Measurements from ENCODE around the gene BCAS3.
A peak's percentile ranks its signal among the peaks of the same experiment; 100 is the strongest.

The BCAS3 gene

GRCh38 chr17:60916043-60916442 is 238.4 kb downstream of the BCAS3 start:
- Histone ChIP-seq H2AK5ac (ENCODE audit: low read length, severe bottlenecking) (no peak overlapping the region), H3K79me1 (replicated peaks; ENCODE audit: low read length, poor library complexity, severe bottlenecking) (no peaks in the 10 kb centered on the region), H3K4me2 (ENCODE audit: low read length, poor library complexity, severe bottlenecking) (no peak overlapping the region), H3K27ac (ENCODE audit: low read length, poor library complexity, severe bottlenecking) (no peak overlapping the region), H2BK12ac (ENCODE audit: low read length in 2 of 2) (no peak overlapping the region), H3K14ac (ENCODE audit: low read length in 2 of 2) (no peak overlapping the region), H3K9ac (ENCODE audit: low read length) (no peak overlapping the region), H3K23ac (ENCODE audit: low read length in 2 of 2) (no peak overlapping the region), H2BK15ac (ENCODE audit: low read depth, poor library complexity, severe bottlenecking) (no peak overlapping the region), H4K91ac (ENCODE audit: low read length) (no peak overlapping the region), H3K9me3 (ENCODE audit: control insufficient read depth, low read length) (peaks cover 33% of the 10 kb centered on the region), H3K36me3 (ENCODE audit: control insufficient read depth in 1 of 2, insufficient read depth in 2 of 2, low read depth in 1 of 2, low read length in 2 of 2) (peaks cover 0 to 3% of the 10 kb centered on the region in 2 experiments), H3K27me3 (ENCODE audit: control insufficient read depth in 1 of 2, insufficient read depth in 1 of 2, low read length in 2 of 2) (no peaks in the 10 kb centered on the region), H2BK120ac (ENCODE audit: low read depth, low read length) (no peak overlapping the region), H3K4ac (ENCODE audit: low read depth in 1 of 2, low read length in 2 of 2) (no peak overlapping the region), H4K8ac (ENCODE audit: low read length) (no peak overlapping the region), H3K18ac (ENCODE audit: low read depth in 1 of 2, low read length in 2 of 2) (no peak overlapping the region), H2BK5ac (ENCODE audit: low read depth, low read length, poor library complexity, severe bottlenecking) (no peak overlapping the region), H3K4me3 (ENCODE audit: insufficient read depth in 1 of 2, low read depth in 1 of 2, low read length in 2 of 2) (no peak overlapping the region), H3K4me1 (ENCODE audit: control insufficient read depth, insufficient read depth, low read depth, low read length) (no peaks in the 10 kb centered on the region), H2AFZ (ENCODE audit: low read depth, low read length) (no peak overlapping the region)
- no peak for DNase-seq
- WGBS = 100% methylated on average over 1 of the region's 1 CpG

- Histone ChIP-seq H3K23ac (ENCODE audit: low read length in 2 of 2) (no peak overlapping the region), H2BK12ac (ENCODE audit: low read length in 2 of 2) (no peak overlapping the region), H3K4me3 (ENCODE audit: insufficient read depth in 1 of 2, low read depth in 1 of 2, low read length in 2 of 2) (no peak overlapping the region), H2AK5ac (ENCODE audit: low read length, severe bottlenecking) (no peak overlapping the region), H4K91ac (ENCODE audit: low read length) (no peak overlapping the region), H3K4me2 (ENCODE audit: low read length, poor library complexity, severe bottlenecking) (no peak overlapping the region), H2BK120ac (ENCODE audit: low read depth, low read length) (no peak overlapping the region), H3K79me1 (replicated peaks; ENCODE audit: low read length, poor library complexity, severe bottlenecking) (no peaks in the 10 kb centered on the region), H3K27me3 (ENCODE audit: control insufficient read depth in 1 of 2, insufficient read depth in 1 of 2, low read length in 2 of 2) (no peaks in the 10 kb centered on the region), H2BK15ac (ENCODE audit: low read depth, poor library complexity, severe bottlenecking) (no peak overlapping the region), H3K18ac (ENCODE audit: low read depth in 1 of 2, low read length in 2 of 2) (no peak overlapping the region), H3K4me1 (ENCODE audit: control insufficient read depth, insufficient read depth, low read depth, low read length) (no peaks in the 10 kb centered on the region), H2BK5ac (ENCODE audit: low read depth, low read length, poor library complexity, severe bottlenecking) (no peak overlapping the region), H3K27ac (ENCODE audit: low read length, poor library complexity, severe bottlenecking) (no peak overlapping the region), H3K4ac (ENCODE audit: low read depth in 1 of 2, low read length in 2 of 2) (no peak overlapping the region), H3K9me3 (ENCODE audit: control insufficient read depth, low read length) (peaks cover 23% of the 10 kb centered on the region), H4K8ac (ENCODE audit: low read length) (no peak overlapping the region), H3K9ac (ENCODE audit: low read length) (no peak overlapping the region), H3K36me3 (ENCODE audit: control insufficient read depth in 1 of 2, insufficient read depth in 2 of 2, low read depth in 1 of 2, low read length in 2 of 2) (no peaks in the 10 kb centered on the region), H2AFZ (ENCODE audit: low read depth, low read length) (no peak overlapping the region), H3K14ac (ENCODE audit: low read length in 2 of 2) (no peak overlapping the region)
- no peak for DNase-seq
- 94% methylated on average over 2 of the region's 2 CpGs for WGBS
Measured at GRCh38 chr17:60920107-60920506, 242.5 kb downstream of the BCAS3 start.

GRCh38 chr17:60923000-60923399 is 245.3 kb downstream of the BCAS3 start:
- H3K4me2 ChIP-seq (ENCODE audit: low read length, poor library complexity, severe bottlenecking) = no peak overlapping the region
- H3K36me3 ChIP-seq (ENCODE audit: control insufficient read depth in 1 of 2, insufficient read depth in 2 of 2, low read depth in 1 of 2, low read length in 2 of 2) = no peaks in the 10 kb centered on the region
- no peak overlapping the region for H3K18ac ChIP-seq (ENCODE audit: low read depth in 1 of 2, low read length in 2 of 2)
- no peak overlapping the region for H4K91ac ChIP-seq (ENCODE audit: low read length)
- no peak overlapping the region for H3K14ac ChIP-seq (ENCODE audit: low read length in 2 of 2)
- H2AK5ac ChIP-seq (ENCODE audit: low read length, severe bottlenecking) = no peak overlapping the region
- H3K4ac ChIP-seq (ENCODE audit: low read depth in 1 of 2, low read length in 2 of 2) = no peak overlapping the region
- H3K27me3 ChIP-seq (ENCODE audit: control insufficient read depth in 1 of 2, insufficient read depth in 1 of 2, low read length in 2 of 2) = no peaks in the 10 kb centered on the region
- H2BK120ac ChIP-seq (ENCODE audit: low read depth, low read length) = no peak overlapping the region
- no CpG with 5 or more reads among the region's 1 CpG for WGBS
- H3K9ac ChIP-seq (ENCODE audit: low read length) = no peak overlapping the region
- no peak overlapping the region for H2BK15ac ChIP-seq (ENCODE audit: low read depth, poor library complexity, severe bottlenecking)
- H3K9me3 ChIP-seq (ENCODE audit: control insufficient read depth, low read length) = no peaks in the 10 kb centered on the region
- H2BK5ac ChIP-seq (ENCODE audit: low read depth, low read length, poor library complexity, severe bottlenecking) = no peak overlapping the region
- no peaks in the 10 kb centered on the region for H3K4me1 ChIP-seq (ENCODE audit: control insufficient read depth, insufficient read depth, low read depth, low read length)
- no peak overlapping the region for H2BK12ac ChIP-seq (ENCODE audit: low read length in 2 of 2)
- no peak for DNase-seq
- no peak overlapping the region for H3K27ac ChIP-seq (ENCODE audit: low read length, poor library complexity, severe bottlenecking)
- H3K23ac ChIP-seq (ENCODE audit: low read length in 2 of 2) = no peak overlapping the region
- no peak overlapping the region for H3K4me3 ChIP-seq (ENCODE audit: insufficient read depth in 1 of 2, low read depth in 1 of 2, low read length in 2 of 2)
- no peak overlapping the region for H2AFZ ChIP-seq (ENCODE audit: low read depth, low read length)
- no peaks in the 10 kb centered on the region for H3K79me1 ChIP-seq (replicated peaks; ENCODE audit: low read length, poor library complexity, severe bottlenecking)
- H4K8ac ChIP-seq (ENCODE audit: low read length) = no peak overlapping the region

GRCh38 chr17:60926466-60927183 is 249.0 kb downstream of the BCAS3 start:
- H3K4ac ChIP-seq (ENCODE audit: low read depth in 1 of 2, low read length in 2 of 2) = no peak overlapping the region
- no peak overlapping the region for H2BK120ac ChIP-seq (ENCODE audit: low read depth, low read length)
- no peak overlapping the region for H3K14ac ChIP-seq (ENCODE audit: low read length in 2 of 2)
- no peak overlapping the region for H3K18ac ChIP-seq (ENCODE audit: low read depth in 1 of 2, low read length in 2 of 2)
- H2BK15ac ChIP-seq (ENCODE audit: low read depth, poor library complexity, severe bottlenecking) = no peak overlapping the region
- no CpG with 5 or more reads among the region's 3 CpGs for WGBS
- no peaks in the 10 kb centered on the region for H3K4me1 ChIP-seq (ENCODE audit: control insufficient read depth, insufficient read depth, low read depth, low read length)
- H4K8ac ChIP-seq (ENCODE audit: low read length) = no peak overlapping the region
- H4K91ac ChIP-seq (ENCODE audit: low read length) = no peak overlapping the region
- no peak overlapping the region for H3K9ac ChIP-seq (ENCODE audit: low read length)
- no peak overlapping the region for H3K27ac ChIP-seq (ENCODE audit: low read length, poor library complexity, severe bottlenecking)
- no peak overlapping the region for H3K4me3 ChIP-seq (ENCODE audit: insufficient read depth in 1 of 2, low read depth in 1 of 2, low read length in 2 of 2)
- H2AFZ ChIP-seq (ENCODE audit: low read depth, low read length) = no peak overlapping the region
- no peaks in the 10 kb centered on the region for H3K27me3 ChIP-seq (ENCODE audit: control insufficient read depth in 1 of 2, insufficient read depth in 1 of 2, low read length in 2 of 2)
- no peak overlapping the region for H2BK12ac ChIP-seq (ENCODE audit: low read length in 2 of 2)
- no peak overlapping the region for H2BK5ac ChIP-seq (ENCODE audit: low read depth, low read length, poor library complexity, severe bottlenecking)
- H3K23ac ChIP-seq (ENCODE audit: low read length in 2 of 2) = no peak overlapping the region
- no peaks in the 10 kb centered on the region for H3K79me1 ChIP-seq (replicated peaks; ENCODE audit: low read length, poor library complexity, severe bottlenecking)
- H3K36me3 ChIP-seq (ENCODE audit: control insufficient read depth in 1 of 2, insufficient read depth in 2 of 2, low read depth in 1 of 2, low read length in 2 of 2) = no peaks in the 10 kb centered on the region
- H3K9me3 ChIP-seq (ENCODE audit: control insufficient read depth, low read length) = no peaks in the 10 kb centered on the region
- H2AK5ac ChIP-seq (ENCODE audit: low read length, severe bottlenecking) = no peak overlapping the region
- DNase-seq = peak; percentile 22
- no peak overlapping the region for H3K4me2 ChIP-seq (ENCODE audit: low read length, poor library complexity, severe bottlenecking)

Measured in mesenchymal stem cell (in vitro differentiated cells and primary cell).